Measurements from ENCODE around the gene ME3. TPM values are rescaled to one million over a fixed set of nuclear protein-coding genes. Genes with fewer than 3 reads are reported as not detected.

Gene ME3
- total RNA-seq, 1 experiment from 2014 or later = 83.8 TPM

DNA sequence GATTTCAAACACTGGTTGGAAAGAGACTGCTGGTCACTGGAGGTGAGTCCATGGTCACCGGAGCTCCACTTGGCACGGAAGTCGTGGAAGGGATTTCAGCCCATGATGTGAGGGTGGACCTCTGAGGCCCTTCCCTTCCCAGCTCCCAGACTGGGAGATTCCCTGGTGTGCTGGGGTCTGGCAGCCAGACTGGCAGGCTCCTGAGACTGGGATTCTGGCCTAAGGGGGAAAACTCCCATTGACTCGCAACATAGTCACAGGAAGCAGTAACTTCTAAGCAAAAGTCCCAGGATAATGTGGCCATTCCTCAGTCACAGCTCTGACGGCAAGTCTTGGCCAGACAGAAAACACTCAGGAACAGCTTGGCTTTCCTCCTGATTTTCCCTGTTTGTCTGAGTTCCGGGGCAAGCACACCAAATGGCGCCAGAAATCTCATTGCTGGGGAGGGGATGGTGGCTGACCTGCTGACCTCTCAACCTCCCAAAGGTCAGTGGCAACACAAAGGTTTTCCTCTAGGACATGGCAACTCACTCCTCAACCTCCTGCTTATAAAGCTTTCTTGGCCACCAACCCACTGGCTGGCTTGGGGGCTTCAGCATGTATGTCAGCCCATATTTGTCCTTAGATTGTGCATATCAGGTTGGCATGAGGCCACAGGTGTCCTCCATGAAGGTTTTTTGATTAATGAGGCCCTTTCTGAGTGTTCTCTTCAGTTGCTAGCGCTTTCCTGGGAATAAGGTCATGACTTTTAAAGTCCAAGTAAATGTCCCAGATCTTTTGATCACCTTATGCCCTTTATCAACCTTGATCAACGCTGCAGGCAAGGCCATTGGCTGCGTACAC is 198.2 kb downstream of the ME3 start:
- ATAC-seq (peak; percentile 77), DNase-seq (peak; percentile 77)
- CTCF ChIA-PET = no interaction called here
- no peaks in the 10 kb centered on the region for H4K20me1 ChIP-seq (ENCODE audit: low read length)
- intact Hi-C loops (cut with micrococcal nuclease) = no loop called here
- no peaks in the 10 kb centered on the region for H3K27me3 ChIP-seq (ENCODE audit: low read length)
- no peak overlapping the region for H3K4me2 ChIP-seq (ENCODE audit: low read length)
- no TSS peak for BruUV-seq (replicated peaks)
- H2AFZ ChIP-seq (ENCODE audit: low read length) = no peak overlapping the region
- no peak overlapping the region for H3K4me3 ChIP-seq (ENCODE audit: low read length)
- H3F3A ChIP-seq (ENCODE audit: low read length, unreplicated experiment) = no peaks in the 10 kb centered on the region
- no peaks in the 10 kb centered on the region for H3K36me3 ChIP-seq (ENCODE audit: low read depth, low read length)
- POLR2A ChIA-PET (ENCODE audit: unreplicated experiment) = interaction anchor here (0.6 kb wide), 1 partner anchor 9 kb away, joined by 3 read pairs; no protein-coding TSS in a partner anchor
- H3K9ac ChIP-seq (ENCODE audit: low read length) = peak overlapping the region; percentile 66
- peak overlapping the region; percentile 94 for H3K27ac ChIP-seq (ENCODE audit: low read length)
- no peak for TF ChIP-seq CTCF (conservative IDR thresholded peaks at IDR 0.05; ENCODE audit: low read depth, low read length)
- no peak for TF ChIP-seq EZH2 (IDR thresholded peaks at IDR 0.05; ENCODE audit: low read length, unreplicated experiment)
- H3K4me1 ChIP-seq (ENCODE audit: insufficient read depth, low read length) = peaks cover 26% of the 10 kb centered on the region
- no peaks in the 10 kb centered on the region for H3K9me2 ChIP-seq (replicated peaks; ENCODE audit: low read length)
- no peaks in the 10 kb centered on the region for H3K79me2 ChIP-seq (ENCODE audit: low read length)
- H3K9me3 ChIP-seq (ENCODE audit: low read length) = no peaks in the 10 kb centered on the region

DNA sequence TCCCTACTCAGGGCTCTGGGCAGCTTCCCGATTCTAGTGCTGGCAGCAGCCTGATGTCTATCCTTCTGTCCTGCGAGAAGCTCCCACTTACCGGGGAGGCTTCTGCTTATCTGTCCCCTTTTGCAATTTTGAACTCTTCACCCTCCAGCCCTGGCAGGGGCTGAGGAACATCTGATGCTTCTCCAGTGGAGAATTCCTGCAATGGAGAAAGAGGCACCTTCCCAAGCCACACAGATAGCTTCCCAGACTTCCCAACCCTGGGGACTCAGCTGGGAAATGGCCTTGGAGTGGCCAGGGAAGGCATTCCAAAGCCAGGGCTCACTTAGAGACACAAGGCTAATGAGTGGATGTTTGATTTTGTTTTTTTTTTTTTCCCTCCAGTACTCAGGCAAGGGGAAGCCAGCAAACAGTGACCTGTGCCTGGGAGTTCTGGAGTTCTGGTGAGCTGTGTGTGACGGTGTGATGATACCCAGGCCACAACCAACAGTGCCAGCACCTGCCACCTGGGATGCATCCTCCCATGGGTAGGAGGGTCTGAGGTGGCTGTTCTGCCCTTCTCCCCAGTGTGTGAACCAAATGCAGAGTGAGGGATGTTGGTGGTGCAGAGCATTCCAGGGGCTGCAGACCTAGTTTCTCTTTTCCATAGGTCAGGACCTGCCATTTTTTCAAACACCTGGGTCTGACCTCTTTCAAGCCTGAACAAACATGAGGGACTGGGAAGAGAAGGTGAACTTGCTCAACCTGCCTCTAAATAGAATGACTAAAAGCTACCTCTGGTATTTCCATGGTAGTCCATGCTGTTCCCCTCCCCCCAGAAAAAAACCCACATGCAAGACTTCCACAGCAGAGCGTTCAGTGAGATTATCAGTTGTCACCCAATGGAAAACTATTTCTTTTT is 202.7 kb downstream of the ME3 start:
- no peaks in the 10 kb centered on the region for H3K36me3 ChIP-seq (ENCODE audit: low read depth, low read length)
- no peaks in the 10 kb centered on the region for H3K27me3 ChIP-seq (ENCODE audit: low read length)
- H3K79me2 ChIP-seq (ENCODE audit: low read length) = no peaks in the 10 kb centered on the region
- H3K9ac ChIP-seq (ENCODE audit: low read length) = no peak overlapping the region
- no peaks in the 10 kb centered on the region for H3K9me3 ChIP-seq (ENCODE audit: low read length)
- DNase-seq (peak; percentile 14), ATAC-seq (no peak)
- no peaks in the 10 kb centered on the region for H4K20me1 ChIP-seq (ENCODE audit: low read length)
- intact Hi-C loops (cut with micrococcal nuclease) = loop anchor here (10.0 kb wide), 1 partner anchor 205 kb away; the partner anchor contains the start of gene ME3
- H3K9me2 ChIP-seq (replicated peaks; ENCODE audit: low read length) = no peaks in the 10 kb centered on the region
- ChIA-PET POLR2A (ENCODE audit: unreplicated experiment) (no interaction called here), CTCF (no interaction called here)
- BruUV-seq (replicated peaks) = no TSS peak
- H2AFZ ChIP-seq (ENCODE audit: low read length) = no peak overlapping the region
- no peak overlapping the region for H3K4me2 ChIP-seq (ENCODE audit: low read length)
- TF ChIP-seq EZH2phosphoT487 (IDR thresholded peaks at IDR 0.05; ENCODE audit: borderline replicate concordance, low read length) = no peak
- TF ChIP-seq EZH2 (IDR thresholded peaks at IDR 0.05; ENCODE audit: low read length, unreplicated experiment) = no peak
- TF ChIP-seq CTCF (conservative IDR thresholded peaks at IDR 0.05; ENCODE audit: low read depth, low read length) = no peak
- no peak overlapping the region for H3K4me3 ChIP-seq (ENCODE audit: low read length)
- H3K27ac ChIP-seq (ENCODE audit: low read length) = no peak overlapping the region
- peaks cover 22% of the 10 kb centered on the region for H3K4me1 ChIP-seq (ENCODE audit: insufficient read depth, low read length)
- H3F3A ChIP-seq (ENCODE audit: low read length, unreplicated experiment) = no peaks in the 10 kb centered on the region
